H1 (cell line): ENCODE results near the gene FOLR3. TPM values are rescaled to one million over a fixed set of nuclear protein-coding genes. Genes with fewer than 3 reads are reported as not detected.
"Not testable (repeated sequence)": the region's sequence is repeated elsewhere in the genome, so short reads cannot be mapped to it uniquely, and the experiment has no call there.

Experiments used
- CTCF ChIA-PET: fragments of 300-600 bp; sonication (Branson Sonifier 250); formaldehyde crosslinking; loops from one replicate; lab custom pipeline; 2021; ENCODE audit not compliant: partially characterized antibody; lab: Charles Lee
- POLR2A ChIA-PET: fragments of 300-600 bp; sonication (Branson Sonifier 250); formaldehyde crosslinking; loops from one replicate; lab custom pipeline; 2021; ENCODE audit warnings: inconsistent platforms; ENCODE audit not compliant: partially characterized antibody; lab: Charles Lee
- DNase-seq, 2 experiments: peaks; one replicate each; pipeline versions ENCODE4 v3.0.0 to v3.0.0-alpha.2; 2010 to 2022; ENCODE audit warnings: low spot score in 2 of 2, low read depth in 1 of 2, mixed read lengths in 1 of 2
- FAIRE-seq: peaks from 2 replicates; lab custom pipeline; 2011; peaks lifted over from hg19 to GRCh38; lab: Jason Lieb, UNC
- H2AFZ ChIP-seq: 2 replicates; pipeline ENCODE4 v1.8.1; 2012; ENCODE audit warnings: low read length, inconsistent platforms
- H2AK5ac ChIP-seq: 2 replicates; pipeline ENCODE4 v1.6.1; 2013; ENCODE audit warnings: low read depth, low read length
- H2BK120ac ChIP-seq: replicated peaks from 2 replicates; pipeline ENCODE3; 2013; ENCODE audit warnings: low read depth, low read length, inconsistent platforms
- H2BK12ac ChIP-seq: 2 replicates; pipeline ENCODE4 v1.6.1; 2013; ENCODE audit warnings: low read depth, low read length
- H2BK15ac ChIP-seq: 2 replicates; pipeline ENCODE4 v1.6.1; 2013; ENCODE audit warnings: low read length
- H2BK20ac ChIP-seq: 2 replicates; pipeline ENCODE4 v1.6.1; 2013; ENCODE audit warnings: low read length
- H2BK5ac ChIP-seq: 2 replicates; pipeline ENCODE4 v1.6.1; 2013; ENCODE audit warnings: low read depth, low read length
- H3K14ac ChIP-seq: 2 replicates; pipeline ENCODE4 v1.6.1; 2013; ENCODE audit warnings: inconsistent platforms; ENCODE audit not compliant: insufficient read length
- H3K18ac ChIP-seq: 2 replicates; pipeline ENCODE4 v1.6.1; 2013; ENCODE audit warnings: low read length; ENCODE audit errors: extremely low read depth
- H3K23ac ChIP-seq: 2 replicates; pipeline ENCODE4 v1.6.1; 2013; ENCODE audit warnings: inconsistent platforms; ENCODE audit not compliant: insufficient read length
- H3K23me2 ChIP-seq: 2 replicates; pipeline ENCODE4 v1.6.1; 2013; ENCODE audit warnings: low read depth, low read length
- H3K27ac ChIP-seq: 2 replicates; pipeline ENCODE4 v1.6.1; 2011; ENCODE audit warnings: low read depth, low read length, inconsistent platforms
- H3K27me3 ChIP-seq, 4 experiments: replicated peaks in 1 of 4; 1 replicate in 1 of 4; 2 replicates in 3 of 4; pipeline versions ENCODE4 v1.6.1 to v1.8.1; 2011 to 2013; ENCODE audit warnings: low read length in 3 of 4, mild to moderate bottlenecking in 3 of 4, inconsistent platforms in 2 of 4, mixed read lengths in 2 of 4, moderate library complexity in 1 of 4; ENCODE audit not compliant: control insufficient read depth in 3 of 4, insufficient read depth in 3 of 4; ENCODE audit errors: extremely low read depth in 1 of 4
- H3K36me3 ChIP-seq, 4 experiments: 2 replicates each; pipeline versions ENCODE4 v1.6.1 to v1.8.1; 2011 to 2013; ENCODE audit warnings: mild to moderate bottlenecking in 4 of 4, low read length in 3 of 4, moderate library complexity in 2 of 4, control low read depth in 1 of 4, inconsistent platforms in 1 of 4; ENCODE audit not compliant: insufficient read depth in 4 of 4, control insufficient read depth in 2 of 4
- H3K4ac ChIP-seq: replicated peaks from 2 replicates; pipeline ENCODE3; 2013; ENCODE audit warnings: low read length, low read depth, mixed read lengths, inconsistent platforms; ENCODE audit not compliant: insufficient read length
- H3K4me1 ChIP-seq, 4 experiments: replicated peaks in 1 of 4; 1 replicate in 1 of 4; 2 replicates in 3 of 4; pipeline versions ENCODE4 v1.6.1 to v1.8.1; 2011 to 2013; ENCODE audit warnings: low read length in 3 of 4, inconsistent platforms in 2 of 4, mixed read lengths in 1 of 4; ENCODE audit not compliant: insufficient read depth in 4 of 4, control insufficient read depth in 3 of 4
- H3K4me2 ChIP-seq, 2 experiments: 2 replicates each; pipeline versions ENCODE4 v1.6.1 to v1.8.1; 2011 to 2013; ENCODE audit warnings: low read depth in 2 of 2, low read length in 2 of 2, control low read depth in 1 of 2, inconsistent platforms in 1 of 2, mild to moderate bottlenecking in 1 of 2; ENCODE audit not compliant: insufficient read depth in 1 of 2
- H3K4me3 ChIP-seq, 4 experiments: fragments of 200-600, 300-600 bp in 1 of 4; sonication (generic), shearing (Covaris generic), sonication (Bioruptor Twin) in 1 of 4; 2 replicates each; pipeline versions ENCODE4 v1.5.1 to v1.8.1; 2011 to 2016; ENCODE audit warnings: low read length in 4 of 4, low read depth in 3 of 4, control low read depth in 2 of 4, inconsistent platforms in 2 of 4, mild to moderate bottlenecking in 2 of 4, mixed read lengths in 1 of 4, moderate library complexity in 1 of 4; ENCODE audit not compliant: insufficient read depth in 2 of 4; ENCODE audit errors: extremely low read depth in 1 of 4
- H3K56ac ChIP-seq: replicated peaks from 2 replicates; pipeline ENCODE3; 2013; ENCODE audit warnings: low read depth, mild to moderate bottlenecking, mixed read lengths, low read length, inconsistent platforms; ENCODE audit not compliant: insufficient read length
- H3K79me1 ChIP-seq: 2 replicates; pipeline ENCODE4 v1.6.1; 2013; ENCODE audit warnings: low read depth, low read length, control low read depth
- H3K79me2 ChIP-seq, 2 experiments: 2 replicates each; pipeline versions ENCODE4 v1.6.1 to v1.8.1; 2012 to 2013; ENCODE audit warnings: low read length in 2 of 2, mild to moderate bottlenecking in 2 of 2, inconsistent platforms in 1 of 2; ENCODE audit not compliant: insufficient read depth in 2 of 2, control insufficient read depth in 1 of 2
- H3K9ac ChIP-seq, 4 experiments: replicated peaks in 1 of 4; 1 replicate in 1 of 4; 2 replicates in 3 of 4; pipeline versions ENCODE4 v1.6.1 to v1.8.1; 2011 to 2013; ENCODE audit warnings: low read depth in 3 of 4, low read length in 3 of 4, control low read depth in 2 of 4, mild to moderate bottlenecking in 2 of 4, moderate library complexity in 2 of 4, inconsistent platforms in 1 of 4; ENCODE audit errors: extremely low read depth in 1 of 4
- H3K9me3 ChIP-seq, 2 experiments: 2 replicates each; pipeline versions ENCODE4 v1.6.1 to v1.8.1; 2012 to 2013; ENCODE audit warnings: mild to moderate bottlenecking in 2 of 2, moderate library complexity in 2 of 2, control low read depth in 1 of 2, inconsistent platforms in 1 of 2, low read depth in 1 of 2, low read length in 1 of 2, mixed read lengths in 1 of 2; ENCODE audit not compliant: insufficient read depth in 2 of 2
- H4K20me1 ChIP-seq, 2 experiments: replicated peaks in 1 of 2; 2 replicates each; pipeline versions ENCODE3 to v1.8.1; 2011 to 2013; ENCODE audit warnings: inconsistent platforms in 2 of 2, low read length in 2 of 2, mild to moderate bottlenecking in 1 of 2; ENCODE audit not compliant: insufficient read depth in 2 of 2, control insufficient read depth in 1 of 2
- H4K5ac ChIP-seq: 2 replicates; pipeline ENCODE4 v1.6.1; 2013; ENCODE audit warnings: low read length, low read depth, mixed read lengths, inconsistent platforms; ENCODE audit not compliant: insufficient read length
- H4K8ac ChIP-seq: 2 replicates; pipeline ENCODE4 v1.8.0; 2013; ENCODE audit warnings: mild to moderate bottlenecking, moderate library complexity, low read length, inconsistent platforms; ENCODE audit not compliant: insufficient read depth; ENCODE audit errors: extremely low read depth
- H4K91ac ChIP-seq: replicated peaks from 2 replicates; pipeline ENCODE3; 2013; ENCODE audit warnings: low read length, mixed read lengths, inconsistent platforms; ENCODE audit not compliant: insufficient read length
- WGBS, 2 experiments: shearing (Covaris generic) in 1 of 2; methylation state at CpG; one replicate each; pipeline versions ENCODE4 v1.1.6 to v1.1.7; 2013 to 2015; ENCODE audit warnings: low lambda C conversion rate in 2 of 2, mixed read lengths in 2 of 2, inconsistent platforms in 1 of 2, low coverage in 1 of 2, missing lambda C conversion rate in 1 of 2; ENCODE audit not compliant: insufficient replicate concordance in 2 of 2, insufficient coverage in 1 of 2, insufficient read length in 1 of 2; ENCODE audit errors: extremely low coverage in 1 of 2, missing lambda C conversion rate in 1 of 2; 5-methylcytosine and 5-hydroxymethylcytosine counted together
- polyA plus RNA-seq, 7 experiments: library from polyadenylated mRNA; depleted of rRNA in 3 of 7; stranded (reverse) in 5 of 7; unstranded in 2 of 7; fragments of >200 nt in 5 of 7; fragments of 200-250 nt in 2 of 7; gene quantifications; 1 replicate in 5 of 7; 2 replicates in 1 of 7; 4 replicates in 1 of 7; pipeline versions ENCODE4 v1.2.1 to v1.2.3, GENCODE V29; 2011 to 2013; ENCODE audit warnings: missing spikeins in 2 of 7, mixed read lengths in 2 of 7
- total RNA-seq: library from RNA; stranded (reverse); fragmentation: NEBNext Ultra II Directional; extraction: Animal tissue kit (Norgen Biotek cat#: 25700); gene quantifications from 2 replicates; pipeline ENCODE4 v1.2.1, GENCODE V29; 2021

The FOLR3 gene
- total and polyA plus RNA-seq, 2 of the 8 experiments (the other 6 are each of a cell fraction or from before 2014, with no cell fraction given): not detected

DNA sequence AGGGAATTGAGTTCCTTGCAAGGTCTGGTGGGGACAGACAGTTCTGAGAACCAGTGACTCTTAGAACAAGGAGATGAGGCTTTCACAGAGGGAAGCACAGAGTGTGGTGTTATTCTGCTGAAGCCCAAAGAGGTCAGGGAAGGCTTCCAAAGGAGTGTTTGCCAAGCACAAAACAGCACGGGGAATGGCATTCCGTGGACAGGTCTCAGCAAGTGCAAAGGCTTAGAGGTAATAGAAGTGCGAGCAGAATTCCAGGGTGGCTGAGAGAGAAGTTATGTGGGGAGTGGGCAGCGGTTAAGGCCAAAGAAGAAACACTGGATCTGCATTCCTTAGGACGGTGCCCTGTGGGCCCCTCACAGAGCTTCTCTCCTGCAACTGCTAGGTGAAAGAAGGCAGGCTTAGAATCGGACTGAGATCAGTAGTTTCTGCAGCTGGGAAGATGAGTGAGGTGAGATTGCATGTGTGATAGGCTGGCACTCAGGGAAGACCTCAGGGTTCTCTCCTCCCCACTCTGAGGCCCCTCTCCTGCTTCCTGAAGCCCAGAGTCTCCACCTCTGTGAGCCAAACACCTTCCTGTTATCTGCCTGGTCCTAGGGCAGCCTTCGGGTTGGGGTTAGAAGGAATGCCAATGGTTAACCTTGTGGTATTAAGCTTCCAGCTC, 45.5 kb downstream of the FOLR3 start:
- H3K4me2 ChIP-seq: not testable (repeated sequence)

More for the DNA sequence above, 45.5 kb downstream of the FOLR3 start:
- H3K23me2 ChIP-seq, H4K20me1 ChIP-seq, H2BK120ac ChIP-seq, FAIRE-seq, H3K4me1 ChIP-seq, H3K4me3 ChIP-seq, H3K9ac ChIP-seq, H2BK12ac ChIP-seq, H3K79me2 ChIP-seq, H3K4ac ChIP-seq, H3K23ac ChIP-seq, H3K56ac ChIP-seq, H2BK15ac ChIP-seq, H4K8ac ChIP-seq, H2BK5ac ChIP-seq, H3K79me1 ChIP-seq, POLR2A ChIA-PET, H2AFZ ChIP-seq, H4K91ac ChIP-seq, H3K36me3 ChIP-seq, H4K5ac ChIP-seq, H3K18ac ChIP-seq, H2AK5ac ChIP-seq, H3K9me3 ChIP-seq, H2BK20ac ChIP-seq, DNase-seq, H3K27me3 ChIP-seq, H3K14ac ChIP-seq, H3K27ac ChIP-seq: not testable (repeated sequence)
- CTCF ChIA-PET: interaction anchor here (0.7 to 3.8 kb wide), 10 partner anchors 14 to 158 kb away, joined by 3 to 61 read pairs (median 6); partner anchors contain the start of gene FOLR1
- 81% methylated on average over 7 of the region's 7 CpGs; no CpG with 5 or more reads in 1 of the 2 experiments for WGBS, 2 experiments
